CD14-positive monocyte (primary cell): ENCODE data around the gene KLHL24. TPM values are rescaled to one million over a fixed set of nuclear protein-coding genes. Genes with fewer than 3 reads are reported as not detected.

Experiments
- DNase-seq, 3 donors: peaks; one replicate each; pipeline ENCODE4 v3.0.0-alpha.2; 2011 to 2022
- H2AFZ ChIP-seq: 2 replicates; pipeline ENCODE4 v1.6.0; 2012; ENCODE audit warnings: mild to moderate bottlenecking, low read depth, low read length, inconsistent platforms; ENCODE audit not compliant: insufficient read depth, poor library complexity, severe bottlenecking
- H3K27ac ChIP-seq, 2 donors: 1 replicate in 1 of 2; 2 replicates in 1 of 2; pipeline ENCODE4 v1.5.1; 2012 to 2013; ENCODE audit warnings: low read length in 2 of 2, control low read depth in 1 of 2, inconsistent platforms in 1 of 2, low read depth in 1 of 2, mild to moderate bottlenecking in 1 of 2
- H3K27me3 ChIP-seq, 2 donors: one replicate each; pipeline versions ENCODE4 v1.6.0 to v1.6.1; 2011 to 2013; ENCODE audit warnings: low read length in 2 of 2; ENCODE audit not compliant: control insufficient read depth in 2 of 2, insufficient read depth in 2 of 2
- H3K36me3 ChIP-seq, 2 donors: replicated peaks in 1 of 2; 1 replicate in 1 of 2; 2 replicates in 1 of 2; pipeline versions ENCODE4 v1.5.1 to v1.6.1; 2012 to 2013; ENCODE audit warnings: low read length in 2 of 2, control low read depth in 1 of 2, inconsistent platforms in 1 of 2, mild to moderate bottlenecking in 1 of 2; ENCODE audit not compliant: insufficient read depth in 2 of 2, control insufficient read depth in 1 of 2
- H3K4me1 ChIP-seq, 2 donors: 1 replicate in 1 of 2; 2 replicates in 1 of 2; pipeline versions ENCODE4 v1.5.1 to v1.6.1; 2012 to 2013; ENCODE audit warnings: low read length in 2 of 2, control low read depth in 1 of 2, inconsistent platforms in 1 of 2, mild to moderate bottlenecking in 1 of 2, moderate library complexity in 1 of 2; ENCODE audit not compliant: insufficient read depth in 2 of 2, control insufficient read depth in 1 of 2
- H3K4me2 ChIP-seq: replicated peaks from 2 replicates; pipeline ENCODE3; 2012; ENCODE audit warnings: low read length, moderate library complexity, mild to moderate bottlenecking; ENCODE audit not compliant: poor library complexity, severe bottlenecking; ENCODE audit errors: extremely low read depth
- H3K4me3 ChIP-seq, 3 experiments: fragments of 200-600 bp in 1 of 3; sonication (generic) in 1 of 3; replicated peaks in 1 of 3; 1 replicate in 2 of 3; 2 replicates in 1 of 3; pipeline ENCODE4 v1.5.1; 2011 to 2013; ENCODE audit warnings: low read length in 3 of 3, mild to moderate bottlenecking in 3 of 3, control low read depth in 2 of 3, low read depth in 2 of 3, inconsistent platforms in 1 of 3, moderate library complexity in 1 of 3
- H3K79me2 ChIP-seq: 2 replicates; pipeline ENCODE4 v1.6.0; 2012; ENCODE audit warnings: mild to moderate bottlenecking, control low read depth, inconsistent platforms, low read length, moderate library complexity; ENCODE audit not compliant: insufficient read depth
- H3K9ac ChIP-seq: 2 replicates; pipeline ENCODE4 v1.6.0; 2017; ENCODE audit warnings: low read length, mild to moderate bottlenecking; ENCODE audit not compliant: insufficient read depth, poor library complexity, severe bottlenecking
- H3K9me3 ChIP-seq, 2 donors: replicated peaks in 1 of 2; 1 replicate in 1 of 2; 2 replicates in 1 of 2; pipeline versions ENCODE4 v1.5.1 to v1.6.1; 2012 to 2013; ENCODE audit warnings: low read length in 2 of 2, control low read depth in 1 of 2; ENCODE audit not compliant: control insufficient read depth in 1 of 2, insufficient read depth in 1 of 2
- H4K20me1 ChIP-seq: 2 replicates; pipeline ENCODE4 v1.6.0; 2012; ENCODE audit warnings: mild to moderate bottlenecking, low read length, control low read depth, moderate library complexity; ENCODE audit not compliant: insufficient read depth
- H3K27ac Mint-ChIP-seq, 7 donors: one replicate each; pipeline ENCODE4 v1.8.0; 2020; ENCODE audit warnings: mild to moderate bottlenecking in 7 of 7, mixed read lengths in 7 of 7, moderate library complexity in 6 of 7, inconsistent platforms in 2 of 7
- H3K27me3 Mint-ChIP-seq, 3 donors: one replicate each; pipeline ENCODE4 v1.8.0; 2021 to 2022; ENCODE audit warnings: low read depth in 3 of 3, mild to moderate bottlenecking in 3 of 3, mixed read lengths in 3 of 3, moderate library complexity in 3 of 3, inconsistent platforms in 1 of 3
- H3K36me3 Mint-ChIP-seq, 2 donors: one replicate each; pipeline ENCODE4 v1.8.0; 2020; ENCODE audit warnings: mixed read lengths in 2 of 2, inconsistent platforms in 1 of 2, mild to moderate bottlenecking in 1 of 2
- H3K4me1 Mint-ChIP-seq: one replicate; pipeline ENCODE4 v1.8.0; 2020; ENCODE audit warnings: mild to moderate bottlenecking, mixed read lengths
- H3K4me3 Mint-ChIP-seq, 2 donors: one replicate each; pipeline ENCODE4 v1.8.0; 2020; ENCODE audit warnings: mild to moderate bottlenecking in 2 of 2, mixed read lengths in 2 of 2, moderate library complexity in 1 of 2
- H3K9me3 Mint-ChIP-seq, 7 donors: one replicate each; pipeline ENCODE4 v1.8.0; 2020 to 2022; ENCODE audit warnings: mixed read lengths in 7 of 7, mild to moderate bottlenecking in 6 of 7, moderate library complexity in 6 of 7, inconsistent platforms in 2 of 7
- CTCF ChIP-seq: fragments of 200-600 bp; IDR thresholded peaks from one replicate; pipeline ENCODE4 v1.8.0; 2022; ENCODE audit warnings: antibody characterized with exemption, mild to moderate bottlenecking
- WGBS: methylation state at CpG from one replicate; pipeline ENCODE4 v1.1.5; 2013; ENCODE audit warnings: missing lambda C conversion rate; ENCODE audit not compliant: insufficient coverage; 5-methylcytosine and 5-hydroxymethylcytosine counted together
- intact Hi-C, 2 donors: fragments of 100-400 bp; cut with micrococcal nuclease; formaldehyde crosslinking; loops; one replicate each; pipeline versions ENCODE4 v1.15.0 to v1.15.1; 2023
- polyA plus RNA-seq, 3 donors: library from polyadenylated mRNA; depleted of rRNA in 1 of 3; unstranded in 2 of 3; stranded (reverse) in 1 of 3; fragments of 300-500 nt in 2 of 3; fragments of >200 nt in 1 of 3; fragmentation: Illumina TruSeq in 2 of 3; gene quantifications; 1 replicate in 2 of 3; 2 replicates in 1 of 3; pipeline ENCODE4 v1.2.3, GENCODE V29; 2012 to 2021

Gene KLHL24
- polyA plus RNA-seq, 3 donors, result 24.1 to 31.7 (median 31.4) TPM

- Mint-ChIP-seq H3K36me3 (peaks cover 77 to 93% of the 10 kb centered on the region in 2 donors), H3K4me1 (no peaks in the 10 kb centered on the region), H3K27ac (no peak overlapping the region), H3K9me3 (peaks cover 0 to 3% (median 0%) of the 10 kb centered on the region in 7 donors), H3K4me3 (no peak overlapping the region), H3K27me3 (no peaks in the 10 kb centered on the region)
- H2AFZ ChIP-seq, result no peak overlapping the region
- intact Hi-C loops, result no loop called here
- WGBS, result no CpG with 5 or more reads among the region's 2 CpGs
- H3K4me1 ChIP-seq, result no peaks in the 10 kb centered on the region
- no peaks in the 10 kb centered on the region for H3K9me3 ChIP-seq
- H4K20me1 ChIP-seq, result no peaks in the 10 kb centered on the region
- no peak overlapping the region for H3K27ac ChIP-seq
- H3K36me3 ChIP-seq, result peaks cover 82 to 94% of the 10 kb centered on the region in 2 donors
- H3K79me2 ChIP-seq, result no peaks in the 10 kb centered on the region
- DNase-seq, result no peak
- H3K4me3 ChIP-seq, result no peak overlapping the region
- no peak overlapping the region for H3K4me2 ChIP-seq
- H3K27me3 ChIP-seq, result no peaks in the 10 kb centered on the region
- H3K9ac ChIP-seq, result no peak overlapping the region
- TF ChIP-seq CTCF, result no peak
Observed at GRCh38 chr3:183730361-183730760, 94.9 kb downstream of the KLHL24 start.

- peaks cover 0 to 3% (median 0%) of the 10 kb centered on the region in 7 donors for H3K9me3 Mint-ChIP-seq
- peaks cover 80 to 94% of the 10 kb centered on the region in 2 donors for H3K36me3 ChIP-seq
- no peaks in the 10 kb centered on the region for H3K79me2 ChIP-seq
- H3K9me3 ChIP-seq, result no peaks in the 10 kb centered on the region
- no peaks in the 10 kb centered on the region for H3K27me3 ChIP-seq
- H3K4me1 ChIP-seq, result no peaks in the 10 kb centered on the region
- H3K27ac Mint-ChIP-seq, result peak overlapping the region in 1 of 7 donors; percentile 27
- DNase-seq, result no peak
- no peak overlapping the region for H2AFZ ChIP-seq
- WGBS, result no CpG with 5 or more reads among the region's 5 CpGs
- TF ChIP-seq CTCF, result no peak
- intact Hi-C loops, result no loop called here
- no peak overlapping the region for H3K27ac ChIP-seq
- no peak overlapping the region for H3K4me2 ChIP-seq
- no peak overlapping the region for H3K4me3 ChIP-seq
- H3K9ac ChIP-seq, result no peak overlapping the region
- no peaks in the 10 kb centered on the region for H3K27me3 Mint-ChIP-seq
- H3K4me1 Mint-ChIP-seq, result no peaks in the 10 kb centered on the region
- H4K20me1 ChIP-seq, result no peaks in the 10 kb centered on the region
- no peak overlapping the region for H3K4me3 Mint-ChIP-seq
- peaks cover 75 to 93% of the 10 kb centered on the region in 2 donors for H3K36me3 Mint-ChIP-seq
Observed at GRCh38 chr3:183731611-183732010, 96.2 kb downstream of the KLHL24 start.
